Right renal pelvis (tissue), 4 donors: ENCODE measurements around the gene CATSPER1. TPM values are rescaled to one million over a fixed set of nuclear protein-coding genes. Genes with fewer than 3 reads are reported as not detected.
A peak's percentile ranks its signal among the peaks of the same experiment; 100 is the strongest.

Experiments used
- DNase-seq, 4 donors: peaks; one replicate each; pipeline ENCODE4 v3.0.0-alpha.2; 2013; ENCODE audit warnings: low read depth in 4 of 4, low spot score in 3 of 4, missing footprints in 1 of 4
- polyA plus RNA-seq, 4 donors: library from polyadenylated mRNA; unstranded; fragments of 120-200 nt; gene quantifications; one replicate each; pipeline ENCODE4 v1.2.1, GENCODE V29; 2013; ENCODE audit not compliant: insufficient read length in 4 of 4

CATSPER1 gene
- polyA plus RNA-seq, result under 1 TPM in 1 of 4 donors, not detected in 3; 0.01 TPM

DNA sequence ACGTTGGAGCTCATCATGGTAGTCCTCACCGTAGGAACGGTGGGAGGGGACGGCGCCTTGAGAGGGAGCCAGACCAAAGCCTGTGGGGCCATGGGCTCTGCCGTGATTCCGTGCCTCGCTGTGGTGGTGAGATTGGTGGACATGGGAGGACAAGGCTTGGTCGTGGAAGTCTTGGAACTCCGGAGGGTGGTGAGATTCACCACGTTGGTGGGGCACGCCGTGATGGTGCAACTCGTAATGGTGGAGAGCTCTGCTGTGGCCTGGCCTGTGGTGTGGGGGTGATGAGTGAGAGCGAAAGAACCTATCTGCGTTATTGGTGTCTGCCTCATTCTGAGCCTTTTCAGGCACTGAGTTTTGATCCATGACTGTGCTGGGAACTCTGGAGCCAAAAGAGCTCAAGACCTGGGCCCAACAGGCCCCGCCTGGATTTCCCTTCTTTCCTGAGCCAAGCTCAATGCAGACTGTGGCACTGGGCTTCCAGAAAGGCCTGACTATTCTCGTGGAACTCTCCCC lies at the start of gene CATSPER1:
Gene CATSPER1 (minus strand): TSS at position 463 of the 513 bp plus-strand sequence. CDS start 100 bp downstream, at position 363.
- DNase-seq, result no peak

DNA sequence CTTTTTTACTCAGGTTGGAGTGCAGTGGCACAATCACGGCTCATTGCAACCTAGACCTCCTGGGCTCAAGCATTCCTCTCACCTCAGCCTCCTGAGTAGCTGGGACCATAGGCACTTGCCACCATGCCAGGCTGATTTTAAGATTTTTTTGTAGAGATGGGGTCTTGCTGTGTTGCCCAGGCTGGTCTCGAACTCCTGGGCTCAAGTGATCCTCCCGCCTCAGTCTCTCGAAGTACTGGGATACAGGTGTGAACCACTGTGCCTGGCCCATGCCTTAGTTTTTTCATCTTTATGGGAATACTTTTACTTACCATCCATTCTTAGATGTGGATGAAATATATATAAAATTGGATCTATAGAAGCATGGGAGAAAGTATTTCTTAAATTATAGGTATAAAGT lies 49.0 kb upstream of the CATSPER1 start:
- DNase-seq, result no peak

DNA sequence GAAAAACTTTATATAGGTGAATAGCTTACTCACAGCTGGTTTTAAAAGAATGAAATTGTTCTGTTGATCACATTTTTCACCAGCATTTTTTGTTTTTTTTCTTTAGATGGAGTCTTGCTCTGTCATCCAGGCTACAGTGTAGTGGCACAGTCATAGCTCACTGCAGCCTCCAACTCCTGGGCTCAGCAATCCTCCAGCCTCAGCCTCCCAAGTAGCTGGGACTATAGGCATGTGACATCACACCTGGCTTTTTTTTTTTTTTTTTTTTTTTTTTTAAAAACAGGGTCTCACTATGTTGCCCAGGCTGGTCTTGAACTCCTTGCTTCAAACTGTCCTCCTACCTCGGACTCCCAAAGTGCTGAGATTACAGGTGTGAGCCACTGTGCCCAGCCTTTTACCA lies 47.4 kb upstream of the CATSPER1 start:
- DNase-seq, result no peak

DNA sequence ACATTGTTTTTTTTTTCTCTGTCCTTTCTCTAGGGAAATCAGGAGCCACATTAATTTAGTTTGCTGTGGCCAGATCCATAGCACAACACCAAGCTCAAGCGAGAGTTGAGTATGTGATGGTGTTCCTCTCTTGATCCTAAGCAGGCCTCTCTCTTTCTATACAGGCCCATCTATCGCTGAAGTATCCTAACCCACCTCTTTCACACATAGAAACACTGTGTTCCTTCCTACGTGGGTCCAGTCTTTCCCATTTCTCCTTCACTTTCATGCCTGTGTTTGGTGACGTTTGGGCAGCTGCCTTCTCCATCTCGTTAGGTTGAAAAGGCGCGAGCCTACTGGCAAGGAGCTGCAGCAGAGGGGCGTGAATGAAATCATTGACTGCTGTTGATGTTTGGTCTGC lies 46.2 kb upstream of the CATSPER1 start:
- no peak for DNase-seq

DNA sequence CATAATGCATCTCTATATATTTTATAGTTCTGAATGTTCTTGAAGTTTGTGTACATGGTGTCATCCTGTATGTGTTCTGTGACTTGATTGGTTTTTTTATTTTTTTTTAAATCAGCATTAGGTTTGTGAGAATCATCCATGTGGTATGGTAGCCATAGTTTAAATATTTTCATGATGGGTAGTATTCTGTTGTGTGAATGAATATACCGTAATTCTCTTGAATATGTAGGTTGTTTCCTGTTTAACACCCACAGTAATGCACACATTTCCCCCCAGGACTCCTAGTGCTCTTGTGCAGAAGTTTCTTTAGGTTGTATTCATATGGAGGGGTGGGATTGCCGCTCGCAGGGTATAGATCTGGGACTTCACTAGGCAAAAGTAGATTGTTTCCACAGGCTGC lies 45.8 kb upstream of the CATSPER1 start:
- DNase-seq, result no peak

DNA sequence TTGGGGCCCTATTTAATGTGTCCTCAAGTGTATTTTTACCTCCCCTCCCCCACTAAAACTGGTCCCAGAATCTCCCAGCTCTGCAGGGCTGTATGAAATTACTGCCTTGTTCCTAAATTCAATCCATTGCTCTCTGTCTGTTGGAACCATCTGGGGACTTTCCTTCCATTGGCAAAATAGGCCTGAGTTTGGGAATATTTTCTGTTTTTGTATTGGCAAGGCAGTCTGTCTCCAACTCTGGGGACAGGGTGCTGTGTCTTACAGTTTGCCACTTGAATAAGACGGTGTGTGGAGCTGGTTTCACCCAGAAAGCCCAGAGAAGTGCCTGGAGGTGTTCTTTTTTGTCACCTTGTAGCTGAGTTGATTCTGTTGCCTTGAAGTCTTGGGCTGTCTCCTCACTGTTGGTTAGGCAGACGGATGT lies 45.1 kb upstream of the CATSPER1 start:
- DNase-seq, result no peak

DNA sequence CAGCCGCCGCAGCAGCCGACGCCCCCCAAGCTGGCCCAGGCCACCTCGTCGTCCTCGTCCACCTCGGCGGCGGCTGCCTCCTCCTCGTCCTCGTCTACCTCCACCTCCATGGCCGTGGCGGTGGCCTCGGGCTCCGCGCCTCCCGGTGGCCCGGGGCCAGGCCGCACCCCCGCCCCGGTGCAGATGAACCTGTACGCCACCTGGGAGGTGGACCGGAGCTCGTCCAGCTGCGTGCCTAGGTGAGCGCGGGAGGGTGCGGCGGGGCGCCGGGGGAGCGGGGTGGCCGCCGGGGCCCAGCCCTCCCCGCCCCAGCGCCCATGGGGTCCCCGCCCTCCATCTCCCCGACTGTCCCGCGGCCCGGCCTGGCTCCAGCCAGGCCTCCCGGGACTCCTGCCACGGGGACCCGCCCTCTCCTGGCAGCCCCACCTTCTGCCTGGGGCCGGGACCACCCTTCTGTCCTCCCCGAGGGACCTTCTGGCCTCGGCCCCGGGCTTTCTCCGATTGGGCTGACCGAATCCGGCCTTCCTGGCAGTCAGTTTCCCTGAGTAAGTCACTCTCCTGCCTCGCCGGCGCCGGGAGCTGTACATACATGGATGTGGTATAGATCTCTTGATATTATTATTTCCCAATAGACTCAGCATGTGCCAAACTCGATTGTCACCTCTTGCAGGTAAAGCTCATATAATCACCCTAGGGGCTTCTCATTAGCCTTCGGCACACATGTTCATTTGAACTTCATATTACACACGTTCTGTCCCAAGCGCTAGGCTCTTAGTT lies 44.5 kb upstream of the CATSPER1 start:
- DNase-seq, result no peak

DNA sequence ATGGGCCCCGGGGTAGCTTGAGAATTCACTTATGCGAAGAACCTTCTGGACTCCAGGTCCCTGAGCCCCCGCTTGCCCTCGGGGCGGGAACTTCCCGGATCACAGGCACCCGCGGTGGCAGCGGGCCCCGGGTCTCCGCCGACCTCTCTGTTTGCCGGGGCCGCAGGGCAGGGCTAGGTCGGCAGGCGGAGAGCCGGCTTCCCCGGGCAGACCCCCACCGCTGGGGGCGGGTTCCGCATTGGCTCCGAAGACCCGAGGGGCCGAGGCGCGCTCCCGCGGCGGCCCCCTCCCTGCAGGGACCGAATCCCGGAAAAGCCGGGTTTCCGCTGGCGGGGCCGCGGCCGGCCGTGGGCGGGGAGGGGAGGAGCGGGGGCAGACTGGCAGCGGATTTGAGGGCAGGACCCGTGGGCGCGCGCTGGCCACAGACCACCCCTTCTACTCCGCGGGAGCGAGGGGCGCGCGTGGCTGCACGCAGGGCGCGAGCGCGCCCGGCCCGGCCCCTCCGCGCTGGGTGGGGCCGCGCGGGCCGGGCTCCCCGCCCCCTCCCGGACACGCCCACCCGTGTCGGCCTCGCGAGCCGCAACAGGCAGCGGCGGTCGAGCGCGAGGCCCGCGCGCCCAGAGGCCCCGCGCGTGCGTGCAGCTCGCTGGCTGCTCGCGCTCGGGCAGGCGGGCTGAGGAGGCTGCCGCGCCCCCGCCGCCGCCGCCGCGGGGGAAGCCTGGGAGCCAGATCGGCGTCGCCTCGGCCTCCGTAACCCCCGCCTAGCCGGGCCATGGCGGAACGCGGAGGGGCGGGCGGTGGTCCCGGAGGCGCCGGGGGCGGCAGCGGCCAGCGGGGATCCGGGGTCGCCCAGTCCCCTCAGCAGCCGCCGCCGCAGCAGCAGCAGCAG lies 43.7 kb upstream of the CATSPER1 start, which contains the start of gene PACS1:
Gene PACS1 (plus strand): TSS at position 558 of the 889 bp plus-strand sequence. CDS start 215 bp downstream, at position 773.
- DNase-seq, result peak in 1 of 4 donors; percentile 37

DNA sequence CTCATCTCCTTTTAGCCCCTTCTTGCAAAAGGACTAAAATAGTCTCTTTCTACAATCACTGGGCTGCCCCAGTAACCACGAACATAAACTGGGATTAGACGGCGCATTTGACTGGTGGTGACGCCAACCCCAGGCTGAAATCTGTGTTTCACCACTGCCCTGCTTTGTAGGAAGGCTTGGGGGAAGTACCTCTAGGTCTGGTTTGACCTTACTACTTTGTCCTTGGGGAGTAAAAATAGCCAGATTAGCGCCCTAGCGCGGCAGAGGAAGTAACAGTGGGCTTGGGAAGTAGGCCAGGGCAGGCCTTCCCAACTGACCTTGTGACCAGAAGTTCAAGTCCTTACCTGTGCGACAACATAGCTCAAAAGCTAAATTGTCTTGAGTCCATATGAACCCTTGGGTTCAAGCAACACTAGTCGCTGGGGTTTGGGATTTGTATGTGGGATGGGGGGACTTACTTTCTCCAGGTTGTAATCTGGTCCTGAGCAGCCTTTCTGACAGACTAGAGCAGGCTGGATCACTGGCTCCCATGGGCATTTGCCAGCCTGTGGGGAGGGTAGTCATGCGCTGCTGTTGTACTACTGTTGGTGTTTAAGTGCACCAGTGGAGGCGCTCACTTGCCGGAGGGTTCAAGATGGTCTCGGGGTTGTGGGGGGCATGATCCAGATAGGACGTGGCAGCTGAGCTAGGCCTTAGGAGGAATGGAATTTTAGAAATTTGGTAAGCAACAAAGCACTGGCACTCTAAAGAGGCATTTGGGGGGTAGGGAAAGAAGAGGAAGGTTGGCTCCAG lies 42.8 kb upstream of the CATSPER1 start:
- DNase-seq, result no peak

DNA sequence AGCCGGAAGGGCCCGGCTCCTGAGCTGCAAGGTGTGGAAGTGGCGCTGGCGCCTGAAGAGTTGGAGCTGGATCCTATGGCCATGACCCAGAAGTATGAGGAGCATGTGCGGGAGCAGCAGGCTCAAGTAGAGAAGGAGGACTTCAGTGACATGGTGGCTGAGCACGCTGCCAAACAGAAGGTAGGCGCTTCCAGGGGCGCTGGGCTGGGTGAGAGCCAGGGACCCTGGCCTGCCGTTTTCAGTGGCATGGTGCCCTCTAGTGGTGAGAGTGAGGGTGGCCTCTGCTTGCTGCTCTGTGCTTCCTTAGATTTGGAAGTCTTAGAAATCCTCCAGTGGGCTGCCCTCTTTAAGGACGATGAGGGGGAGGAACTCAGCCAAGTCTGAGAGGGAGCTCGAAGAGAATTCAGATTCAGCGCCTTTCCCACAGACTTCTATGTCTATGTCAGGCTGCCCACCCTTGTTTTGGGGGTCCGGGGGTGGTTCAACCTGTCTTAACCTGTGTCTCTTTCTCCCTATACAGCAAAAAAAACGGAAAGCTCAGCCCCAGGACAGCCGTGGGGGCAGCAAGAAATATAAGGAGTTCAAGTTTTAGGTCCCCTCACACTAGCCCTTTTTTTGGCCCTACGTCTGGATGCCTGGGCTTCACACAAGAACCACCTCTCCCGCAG lies 42.0 kb upstream of the CATSPER1 start:
- peak in 2 of 4 donors; percentile 62 to 63 for DNase-seq

DNA sequence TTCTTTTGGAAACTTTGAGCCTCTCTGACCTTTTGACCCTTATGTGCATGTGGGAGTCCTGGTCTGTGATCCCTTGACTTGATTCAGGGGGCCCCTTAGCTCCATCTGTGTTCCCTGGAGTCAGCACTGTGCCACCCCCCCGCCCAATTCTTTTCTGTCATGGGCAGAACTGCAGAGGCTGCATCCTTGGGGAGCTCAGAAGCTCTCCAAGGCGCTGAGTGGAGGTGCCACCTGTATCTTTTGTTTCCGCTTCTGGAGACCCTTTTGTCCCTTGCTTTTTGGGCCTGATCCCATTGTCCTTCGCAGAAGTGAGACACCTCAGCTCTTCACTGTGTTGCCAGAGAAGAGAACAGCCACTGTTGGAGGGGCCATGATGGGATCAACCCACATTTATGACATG lies 41.4 kb upstream of the CATSPER1 start:
- no peak for DNase-seq

DNA sequence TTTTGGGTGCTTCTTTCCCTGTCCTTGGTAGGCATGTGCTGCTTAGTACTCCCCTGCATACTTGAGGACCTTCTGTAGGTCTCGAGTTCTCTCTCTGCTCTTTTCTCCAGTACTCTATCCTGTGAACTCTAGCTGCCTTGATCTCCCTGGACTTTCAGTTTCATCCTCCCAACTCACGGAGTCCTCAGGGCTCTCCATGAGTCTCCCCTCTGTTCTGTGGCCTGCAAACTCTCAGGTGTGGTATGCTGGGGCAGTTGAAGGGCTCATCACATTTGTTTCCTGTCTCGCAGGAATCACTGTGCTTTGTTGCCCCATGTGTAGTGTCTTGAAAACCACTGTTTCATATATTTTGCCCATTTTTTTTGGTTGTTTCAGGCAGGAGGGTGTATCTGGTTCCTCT lies 40.5 kb upstream of the CATSPER1 start:
- no peak for DNase-seq

DNA sequence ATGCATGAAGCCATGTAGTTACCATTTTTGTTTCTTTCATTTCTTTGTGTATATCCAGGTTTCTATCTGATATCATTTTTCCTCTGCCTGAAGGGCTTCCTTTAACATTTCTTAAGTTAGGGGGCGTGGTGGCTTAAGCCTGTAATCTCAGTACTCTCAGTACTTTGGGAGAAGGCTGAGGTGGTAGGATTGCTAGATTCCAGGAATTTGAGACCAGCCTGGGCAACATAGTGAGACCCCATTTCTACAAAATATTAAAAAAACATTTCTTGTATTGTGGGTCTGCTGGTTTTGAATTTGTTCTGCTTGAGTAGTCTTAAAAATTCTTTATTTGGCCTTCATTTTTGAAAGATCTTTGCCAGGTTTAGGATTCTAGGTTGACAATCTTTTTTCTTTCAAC lies 38.3 kb upstream of the CATSPER1 start:
- no peak for DNase-seq

DNA sequence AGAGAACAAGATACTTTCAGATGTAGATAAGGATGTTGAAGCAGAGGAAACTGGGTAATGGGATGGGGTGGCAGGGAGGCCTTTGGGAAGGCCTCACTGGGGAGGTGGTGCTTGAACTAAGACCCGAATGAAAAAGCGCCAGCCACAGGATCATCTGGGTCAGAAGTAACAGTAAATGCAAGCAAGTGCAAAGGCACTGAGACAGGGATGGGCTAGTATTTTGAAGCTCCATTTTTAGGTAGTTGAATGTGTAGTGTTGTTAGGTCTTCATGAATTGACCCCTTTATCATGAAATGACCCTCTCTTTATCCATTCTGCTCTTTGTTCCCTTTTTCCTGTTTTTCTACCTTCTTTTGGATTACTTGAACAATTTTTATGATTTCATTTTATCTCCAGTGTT lies 37.6 kb upstream of the CATSPER1 start:
- no peak for DNase-seq

DNA sequence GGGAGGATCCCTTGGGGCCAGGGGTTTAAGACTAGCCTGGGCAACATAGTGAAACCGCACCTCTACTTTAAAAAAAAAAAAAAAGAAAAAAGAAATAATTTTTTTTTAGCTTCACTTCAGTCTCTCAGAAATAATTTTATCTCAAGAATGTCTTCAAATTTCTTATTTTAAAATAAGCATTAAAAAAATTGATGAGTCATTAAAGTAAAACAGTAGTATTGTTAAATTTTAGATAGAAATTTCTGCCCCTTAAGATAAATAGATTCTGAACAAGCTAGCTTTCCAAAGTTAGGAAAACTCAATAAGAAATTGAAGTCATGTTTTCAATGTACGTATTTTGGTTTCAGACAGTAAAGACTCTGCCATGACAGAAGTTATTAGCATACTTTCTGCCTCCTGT lies 36.1 kb upstream of the CATSPER1 start:
- DNase-seq, result no peak

DNA sequence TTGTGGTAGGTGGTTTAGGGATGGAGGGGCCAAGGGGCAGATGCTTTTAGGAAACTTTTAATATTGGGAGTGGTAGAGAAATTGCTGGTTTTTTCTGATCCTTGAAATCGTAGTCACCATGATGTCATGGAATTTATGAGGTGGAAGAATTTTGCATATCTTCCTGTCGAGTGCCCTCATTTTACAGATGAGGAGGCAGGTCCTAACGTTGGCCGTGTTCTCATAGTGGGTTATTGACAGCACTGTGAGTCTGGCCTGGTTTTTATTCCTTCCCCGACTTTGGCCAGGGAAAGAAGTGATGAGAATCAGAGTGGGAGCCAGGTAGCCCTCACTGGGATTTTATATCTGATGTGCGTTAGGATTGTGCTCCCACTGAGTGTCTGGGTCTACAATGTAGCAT lies 35.0 kb upstream of the CATSPER1 start:
- DNase-seq, result no peak

DNA sequence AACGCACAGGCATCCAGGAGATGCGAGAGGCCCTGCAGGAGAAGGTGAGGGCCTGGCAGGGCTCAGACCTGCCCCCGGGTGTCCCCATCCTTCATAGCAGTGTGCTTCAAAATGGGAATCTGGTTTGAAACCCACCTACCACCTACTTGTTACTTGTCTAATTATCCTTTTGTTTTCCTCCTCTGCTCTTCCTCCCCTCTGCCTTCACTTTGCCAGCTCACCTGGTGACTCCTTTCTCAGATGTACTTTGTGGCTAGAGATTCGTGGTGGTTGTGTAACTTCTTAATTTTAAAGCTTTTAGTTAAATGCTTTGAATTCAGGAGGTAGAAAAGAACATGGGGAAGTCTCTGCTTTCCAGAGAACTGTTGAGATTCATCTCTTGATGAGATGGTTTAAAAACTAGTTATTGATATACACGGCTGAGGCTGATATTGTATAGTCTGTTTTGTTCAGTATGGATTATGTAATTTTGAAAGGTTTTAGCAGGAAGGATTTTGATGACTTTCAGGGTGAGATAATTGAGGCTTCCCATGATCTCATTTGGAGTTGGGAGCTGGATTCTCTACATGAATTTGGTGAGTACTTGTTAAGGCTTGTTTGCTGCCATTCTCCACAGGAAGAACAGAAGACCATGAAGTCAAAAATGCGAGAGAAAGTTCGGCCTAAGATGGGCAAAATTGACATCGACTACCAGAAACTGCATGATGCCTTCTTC lies 33.8 kb upstream of the CATSPER1 start:
- no peak for DNase-seq

DNA sequence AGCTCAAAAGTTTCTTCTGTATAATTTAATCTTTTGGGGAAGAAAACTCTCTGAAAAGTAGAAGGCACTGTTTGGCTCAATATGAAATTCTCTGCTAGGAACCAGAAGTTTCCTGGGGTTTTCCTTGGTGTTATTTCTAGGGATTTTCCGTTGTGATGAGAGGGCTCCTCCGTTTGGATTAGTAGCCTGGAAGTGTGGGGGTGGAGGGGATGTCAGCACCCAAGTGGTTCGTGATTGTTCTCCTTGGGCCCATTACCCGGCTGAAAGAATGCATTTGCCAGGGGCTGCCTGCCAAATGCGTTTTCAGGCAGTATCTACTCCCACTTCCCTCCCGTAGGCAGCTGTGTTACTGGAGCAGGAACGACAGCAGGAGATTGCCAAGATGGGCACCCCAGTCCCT lies 30.2 kb upstream of the CATSPER1 start:
- DNase-seq, result no peak

DNA sequence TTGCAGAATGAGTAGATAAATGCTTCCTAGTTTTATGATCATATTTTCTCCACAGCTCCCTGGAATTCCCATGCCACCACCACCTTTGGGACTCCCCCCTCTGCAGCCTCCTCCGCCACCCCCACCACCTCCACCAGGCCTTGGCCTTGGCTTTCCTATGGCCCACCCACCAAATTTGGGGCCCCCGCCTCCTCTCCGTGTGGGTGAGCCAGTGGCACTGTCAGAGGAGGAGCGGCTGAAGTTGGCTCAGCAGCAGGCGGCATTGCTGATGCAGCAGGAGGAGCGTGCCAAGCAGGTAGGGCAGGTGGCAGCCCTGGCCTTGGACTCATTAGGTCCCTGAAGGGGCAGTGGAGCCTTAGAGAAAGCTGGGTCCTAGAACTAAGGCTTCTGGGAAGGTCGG lies 28.7 kb upstream of the CATSPER1 start:
- DNase-seq, result no peak

DNA sequence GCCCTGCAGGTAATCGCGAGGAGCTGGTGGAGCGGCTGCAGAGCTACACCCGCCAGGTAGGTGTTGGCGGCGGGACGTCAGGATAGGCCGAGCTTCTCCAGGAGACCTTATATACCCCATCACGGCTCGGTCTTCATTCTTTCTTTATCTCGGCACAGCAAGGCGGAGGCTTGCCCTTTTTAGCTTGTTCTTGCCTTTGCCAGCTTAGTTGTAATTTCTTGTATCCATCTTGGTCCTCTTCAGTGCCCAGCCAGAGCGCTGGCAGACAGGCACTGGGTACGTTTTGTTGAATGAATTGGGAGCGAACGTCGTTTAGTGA lies 26.3 kb upstream of the CATSPER1 start:
- no peak for DNase-seq
